Thoracic aorta (tissue), 2 donors: ENCODE results near the gene WNT9B. TPM values are rescaled to one million over a fixed set of nuclear protein-coding genes. Genes with fewer than 3 reads are reported as not detected.

Experiments
- ATAC-seq: fragments of 150-250 bp; one replicate; pipeline ENCODE4 v1.8.0; 2017; ENCODE audit warnings: low read depth; ENCODE audit not compliant: insufficient number of reproducible peaks, low FRiP score
- DNase-seq: peaks from one replicate; pipeline ENCODE4 v3.0.0-alpha.2; 2020; ENCODE audit warnings: low spot score
- H3K27ac ChIP-seq, 2 donors: fragments of 200-600 bp; sonication (generic); 1 replicate in 1 of 2; 2 replicates in 1 of 2; pipeline ENCODE4 v1.5.1; 2016; ENCODE audit warnings: mild to moderate bottlenecking in 2 of 2, moderate library complexity in 2 of 2
- H3K27me3 ChIP-seq: fragments of 200-600 bp; sonication (generic); replicated peaks from 2 replicates; pipeline ENCODE4 v1.6.0; 2016; ENCODE audit warnings: mild to moderate bottlenecking; ENCODE audit not compliant: insufficient read depth
- H3K36me3 ChIP-seq: fragments of 200-600 bp; sonication (generic); one replicate; pipeline ENCODE4 v1.5.1; 2016
- H3K4me1 ChIP-seq, 2 donors: fragments of 200-600 bp; sonication (generic); 1 replicate in 1 of 2; 2 replicates in 1 of 2; pipeline versions ENCODE4 v1.5.1 to v1.6.0; 2016; ENCODE audit warnings: low read depth in 2 of 2, mild to moderate bottlenecking in 1 of 2; ENCODE audit not compliant: control insufficient read depth in 1 of 2
- H3K4me3 ChIP-seq: fragments of 200-600 bp; sonication (generic); 2 replicates; pipeline ENCODE4 v1.5.1; 2016; ENCODE audit warnings: mild to moderate bottlenecking
- H3K9me3 ChIP-seq: fragments of 200-600 bp; sonication (generic); 2 replicates; pipeline ENCODE4 v1.5.1; 2016
- total RNA-seq, 2 donors: library from RNA; depleted of rRNA; stranded (reverse); fragments of >200 nt; gene quantifications; one replicate each; pipeline versions ENCODE4 v1.1.0 to v1.2.3, GENCODE V29; 2016
- TF ChIP-seq, protein P1 (sequence below): fragments of 200-600 bp; sonication (generic); IDR thresholded peaks from one replicate; pipeline ENCODE4 v1.5.1; 2019; ENCODE audit warnings: antibody characterized with exemption

WNT9B gene
- total RNA-seq, 2 donors from 2014 or later = 2.2 TPM; not detected in 1

DNA sequence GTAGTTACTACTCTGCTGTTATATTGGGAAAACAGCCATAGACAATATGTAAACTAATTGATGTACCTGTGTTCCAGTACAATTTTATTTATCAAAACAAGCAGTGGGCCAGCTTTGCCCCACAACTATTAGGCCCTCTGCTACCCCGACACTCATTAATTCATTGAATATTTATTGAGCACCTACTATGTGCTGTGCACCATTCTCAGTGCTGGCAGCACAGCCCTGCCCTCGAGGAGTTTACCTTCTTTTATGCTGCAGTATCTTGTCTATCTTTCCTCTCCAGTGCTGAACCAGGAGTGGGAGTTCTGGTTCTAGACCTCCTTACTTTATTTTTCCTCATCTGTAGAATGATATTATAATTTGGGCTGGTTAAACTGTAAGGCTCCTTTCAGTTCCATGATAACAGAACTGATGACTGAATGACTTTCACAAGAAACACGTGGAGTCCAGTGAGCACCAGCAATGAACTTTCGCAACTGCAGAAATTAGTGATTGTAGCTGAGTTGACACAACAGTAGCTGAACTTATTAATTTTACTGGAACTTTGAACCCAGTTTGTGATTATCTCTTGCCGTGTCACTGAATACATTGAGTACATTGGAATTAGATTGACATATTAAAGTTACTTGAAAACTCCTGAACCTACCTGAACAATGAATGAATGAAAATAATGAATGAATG, 73.9 kb downstream of the WNT9B start:
- H3K4me1 ChIP-seq = peaks cover 16 to 19% of the 10 kb centered on the region in 2 donors
- DNase-seq (no peak), ATAC-seq (no peak)
- H3K4me3 ChIP-seq = no peak overlapping the region
- no peak overlapping the region for H3K27ac ChIP-seq
- no peaks in the 10 kb centered on the region for H3K27me3 ChIP-seq
- H3K9me3 ChIP-seq = no peaks in the 10 kb centered on the region
- H3K36me3 ChIP-seq = peaks cover 4% of the 10 kb centered on the region
- TF ChIP-seq, protein P1, sequence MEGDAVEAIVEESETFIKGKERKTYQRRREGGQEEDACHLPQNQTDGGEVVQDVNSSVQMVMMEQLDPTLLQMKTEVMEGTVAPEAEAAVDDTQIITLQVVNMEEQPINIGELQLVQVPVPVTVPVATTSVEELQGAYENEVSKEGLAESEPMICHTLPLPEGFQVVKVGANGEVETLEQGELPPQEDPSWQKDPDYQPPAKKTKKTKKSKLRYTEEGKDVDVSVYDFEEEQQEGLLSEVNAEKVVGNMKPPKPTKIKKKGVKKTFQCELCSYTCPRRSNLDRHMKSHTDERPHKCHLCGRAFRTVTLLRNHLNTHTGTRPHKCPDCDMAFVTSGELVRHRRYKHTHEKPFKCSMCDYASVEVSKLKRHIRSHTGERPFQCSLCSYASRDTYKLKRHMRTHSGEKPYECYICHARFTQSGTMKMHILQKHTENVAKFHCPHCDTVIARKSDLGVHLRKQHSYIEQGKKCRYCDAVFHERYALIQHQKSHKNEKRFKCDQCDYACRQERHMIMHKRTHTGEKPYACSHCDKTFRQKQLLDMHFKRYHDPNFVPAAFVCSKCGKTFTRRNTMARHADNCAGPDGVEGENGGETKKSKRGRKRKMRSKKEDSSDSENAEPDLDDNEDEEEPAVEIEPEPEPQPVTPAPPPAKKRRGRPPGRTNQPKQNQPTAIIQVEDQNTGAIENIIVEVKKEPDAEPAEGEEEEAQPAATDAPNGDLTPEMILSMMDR = no peak

DNA sequence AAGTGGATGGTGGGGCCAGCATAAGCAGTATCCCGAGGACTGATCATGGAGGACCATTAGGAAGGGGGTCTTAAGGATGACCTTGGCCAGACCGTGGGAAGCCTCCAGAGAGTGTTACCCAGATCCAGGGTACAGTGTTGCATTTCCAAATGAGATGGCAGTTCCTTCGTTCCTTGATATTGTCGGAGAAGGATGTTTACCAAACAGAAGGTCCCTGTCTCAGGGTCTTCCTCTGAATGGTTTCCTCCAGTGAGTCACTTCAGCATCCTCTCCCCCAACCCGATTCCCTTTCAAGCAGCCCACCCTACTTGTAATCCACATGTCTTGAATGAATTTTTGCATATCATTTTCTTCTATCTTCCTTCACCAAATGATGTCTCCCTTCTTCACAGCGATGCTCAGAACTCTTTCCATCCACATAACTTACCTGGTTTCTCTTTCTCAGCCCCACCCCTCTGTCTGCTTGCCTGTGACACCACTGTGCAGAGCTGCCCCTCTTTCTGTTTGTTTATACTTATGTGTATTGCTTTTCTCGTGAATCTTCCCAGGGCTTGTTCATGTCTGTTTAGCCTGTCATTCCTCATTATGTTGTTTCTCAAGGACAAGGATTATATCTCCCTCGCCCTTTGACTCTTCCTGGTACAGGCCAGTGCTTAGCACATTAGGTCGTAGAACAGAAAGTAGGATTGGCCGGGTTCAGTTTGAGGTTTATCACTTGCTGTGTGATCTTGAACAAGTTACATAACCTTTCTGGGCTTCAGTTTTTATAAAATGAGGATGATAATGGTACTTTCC, 77.3 kb downstream of the WNT9B start:
- H3K36me3 ChIP-seq = peaks cover 33% of the 10 kb centered on the region
- no peaks in the 10 kb centered on the region for H3K27me3 ChIP-seq
- TF ChIP-seq, protein P1 = no peak
- ATAC-seq (no peak), DNase-seq (no peak)
- H3K4me3 ChIP-seq = no peak overlapping the region
- peaks cover 16 to 19% of the 10 kb centered on the region in 2 donors for H3K4me1 ChIP-seq
- no peak overlapping the region for H3K27ac ChIP-seq
- no peaks in the 10 kb centered on the region for H3K9me3 ChIP-seq

DNA sequence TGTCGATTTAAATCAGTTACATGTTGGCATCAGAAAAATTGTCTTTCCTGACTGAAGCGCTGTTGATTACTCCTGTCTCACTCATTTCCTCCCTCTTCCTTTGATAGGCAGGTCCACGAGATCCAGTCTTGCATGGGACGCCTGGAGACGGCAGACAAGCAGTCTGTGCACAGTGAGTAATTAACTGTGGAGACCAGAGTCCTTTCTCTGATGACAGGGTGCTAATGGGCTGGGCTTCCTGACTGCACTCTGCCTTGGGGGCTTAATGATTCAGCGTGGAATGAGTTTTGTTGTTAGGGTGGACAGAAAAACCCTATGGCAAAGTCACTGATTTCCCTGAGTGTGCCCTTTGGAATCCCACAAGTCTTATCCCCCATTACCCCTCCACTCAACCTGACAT, 78.0 kb downstream of the WNT9B start:
- Histone ChIP-seq H3K36me3 (peaks cover 41% of the 10 kb centered on the region), H3K4me1 (peaks cover 10 to 11% of the 10 kb centered on the region in 2 donors), H3K27me3 (no peaks in the 10 kb centered on the region), H3K9me3 (no peaks in the 10 kb centered on the region), H3K4me3 (no peak overlapping the region), H3K27ac (no peak overlapping the region)
- no peak for DNase-seq
- TF ChIP-seq, protein P1 = no peak
- no peak for ATAC-seq

DNA sequence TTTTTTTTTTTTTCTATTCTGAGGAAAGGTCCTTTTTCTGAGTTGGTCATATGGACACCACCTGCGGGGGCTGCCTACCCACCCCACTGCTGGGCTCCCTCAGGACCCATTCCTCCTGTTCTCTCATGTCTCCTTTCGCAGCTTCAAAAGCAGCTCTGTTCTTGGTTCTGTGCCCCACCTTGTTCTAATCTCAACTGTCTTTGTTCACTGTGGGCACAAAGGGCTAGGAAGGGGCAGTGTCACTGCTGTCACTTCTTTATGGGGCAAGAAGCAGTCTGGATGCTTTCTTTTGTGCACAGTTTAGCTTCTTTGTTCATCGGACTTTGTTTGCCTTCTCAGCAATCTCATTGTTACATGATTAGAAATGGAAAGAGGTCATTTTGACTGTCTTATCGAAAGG, 78.7 kb downstream of the WNT9B start:
- Histone ChIP-seq H3K4me1 (peaks cover 3 to 5% of the 10 kb centered on the region in 2 donors), H3K27me3 (no peaks in the 10 kb centered on the region), H3K9me3 (no peaks in the 10 kb centered on the region), H3K4me3 (no peak overlapping the region), H3K36me3 (peaks cover 46% of the 10 kb centered on the region), H3K27ac (no peak overlapping the region)
- TF ChIP-seq, protein P1 = no peak
- DNase-seq (no peak), ATAC-seq (no peak)

DNA sequence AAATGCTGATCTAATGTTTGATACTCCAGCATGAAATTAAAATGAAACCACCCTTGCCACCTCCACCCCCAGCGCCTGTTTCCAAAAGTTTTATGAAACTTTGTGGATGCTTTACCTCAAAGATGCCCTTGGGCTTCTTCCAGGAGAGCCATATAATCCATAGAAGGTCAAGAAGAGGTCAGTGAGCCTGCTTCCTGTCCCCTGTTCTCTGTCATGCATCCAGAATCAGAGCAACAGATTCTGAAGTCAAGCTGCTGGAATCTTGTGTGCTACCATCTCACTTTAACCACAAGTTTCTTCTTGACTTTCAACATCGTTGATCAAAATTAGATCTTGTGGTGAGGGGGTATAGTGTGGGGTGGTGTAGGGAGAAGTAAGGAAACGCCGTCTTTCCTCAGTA, 80.2 kb downstream of the WNT9B start:
- no peaks in the 10 kb centered on the region for H3K27me3 ChIP-seq
- TF ChIP-seq, protein P1 = no peak
- ATAC-seq (no peak), DNase-seq (no peak)
- no peaks in the 10 kb centered on the region for H3K4me1 ChIP-seq
- H3K4me3 ChIP-seq = no peak overlapping the region
- peaks cover 59% of the 10 kb centered on the region for H3K36me3 ChIP-seq
- no peak overlapping the region for H3K27ac ChIP-seq
- H3K9me3 ChIP-seq = no peaks in the 10 kb centered on the region
